ENCODE measurements around the gene HOXA11. TPM values are rescaled to one million over a fixed set of nuclear protein-coding genes. Genes with fewer than 3 reads are reported as not detected.

HOXA11 gene
- total RNA-seq, 1 experiment from 2014 or later, result 0.84 TPM

DNA sequence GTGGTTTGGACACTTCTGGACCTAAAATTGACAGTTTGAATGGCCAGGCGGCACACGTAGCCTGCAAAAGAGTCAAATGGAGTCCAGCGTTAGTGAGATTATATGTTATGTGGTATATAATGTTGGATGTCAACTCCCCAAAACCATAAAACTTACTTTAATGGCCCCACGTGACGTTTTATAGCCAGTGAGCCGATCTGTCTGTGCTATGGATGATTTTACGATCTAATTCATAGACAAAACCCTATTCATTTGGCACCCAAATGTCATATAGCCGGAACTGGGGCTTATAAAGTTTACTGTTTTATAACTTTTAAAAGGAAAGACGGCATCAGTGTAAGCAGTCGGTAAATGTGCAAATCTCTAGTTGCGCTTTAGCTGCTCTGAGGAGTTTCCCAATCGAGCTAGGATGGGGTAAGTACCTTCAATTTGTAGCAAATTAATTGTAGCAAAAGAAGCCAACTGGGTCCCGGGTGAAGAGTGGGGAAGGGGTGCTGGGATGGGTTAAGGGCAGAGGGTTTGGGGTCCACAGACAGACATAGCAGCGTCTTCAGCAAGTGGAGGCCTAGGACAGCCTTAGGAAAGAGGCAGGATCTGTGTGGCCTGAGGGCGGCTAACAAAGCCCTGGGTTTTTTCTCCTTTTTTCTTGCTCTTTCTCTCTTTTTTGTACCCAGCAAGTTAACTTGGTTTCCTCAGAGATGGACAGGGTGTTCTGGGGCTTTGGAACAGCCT, 44.7 kb downstream of the HOXA11 start:
- no peak for TF ChIP-seq CTCF (IDR thresholded peaks at IDR 0.05; ENCODE audit: unreplicated experiment)
- BruUV-seq (replicated peaks), result TSS peak; percentile 63
- POLR2A ChIA-PET, result interaction anchor here (0.6 to 7.2 kb wide), 26 partner anchors 9 to 942 kb away, joined by 3 to 459 read pairs (median 10); partner anchors contain the start of genes HNRNPA2B1, HOXA1, HOXA4 and HOXA9
- Mint-ChIP-seq H3K36me3 (ENCODE audit: insufficient read depth, unreplicated experiment) (peaks cover 29% of the 10 kb centered on the region), H3K27ac (ENCODE audit: low read depth, unreplicated experiment) (peak overlapping the region; percentile 99), H3K27me3 (ENCODE audit: insufficient read depth, unreplicated experiment) (no peaks in the 10 kb centered on the region), H3K4me3 (ENCODE audit: unreplicated experiment) (peak overlapping the region; percentile 100), H3K4me1 (ENCODE audit: insufficient read depth, unreplicated experiment) (peaks cover 45% of the 10 kb centered on the region), H3K9me3 (ENCODE audit: unreplicated experiment) (no peaks in the 10 kb centered on the region)
- CTCF ChIA-PET, result interaction anchor here (0.6 to 6.7 kb wide), 15 partner anchors 9 to 477 kb away, joined by 3 to 190 read pairs (median 4); no protein-coding TSS in a partner anchor
- intact Hi-C loops (cut with micrococcal nuclease), result loop anchor here (5.0 kb wide), 3 partner anchors 473 to 938 kb away; partner anchors contain the start of genes CBX3 and HNRNPA2B1
- DNase-seq (ENCODE audit: unreplicated experiment), result peak; percentile 56

- Mint-ChIP-seq H3K9me3 (ENCODE audit: unreplicated experiment) (no peaks in the 10 kb centered on the region), H3K27me3 (ENCODE audit: insufficient read depth, unreplicated experiment) (no peaks in the 10 kb centered on the region), H3K27ac (ENCODE audit: low read depth, unreplicated experiment) (peak overlapping the region; percentile 99), H3K36me3 (ENCODE audit: insufficient read depth, unreplicated experiment) (peaks cover 27% of the 10 kb centered on the region), H3K4me3 (ENCODE audit: unreplicated experiment) (peak overlapping the region; percentile 100), H3K4me1 (ENCODE audit: insufficient read depth, unreplicated experiment) (peaks cover 52% of the 10 kb centered on the region)
- no TSS peak for BruUV-seq (replicated peaks)
- TF ChIP-seq CTCF (IDR thresholded peaks at IDR 0.05; ENCODE audit: unreplicated experiment), result no peak
- intact Hi-C loops (cut with micrococcal nuclease), result loop anchor here (5.0 kb wide), 3 partner anchors 472 to 937 kb away; partner anchors contain the start of genes CBX3 and HNRNPA2B1
- POLR2A ChIA-PET, result interaction anchor here (0.6 to 7.2 kb wide), 20 partner anchors 8 to 935 kb away, joined by 3 to 459 read pairs (median 32); partner anchors contain the start of genes HOXA1, HOXA4, HOXA9 and SKAP2
- CTCF ChIA-PET, result interaction anchor here (0.6 to 6.7 kb wide), 9 partner anchors 10 to 476 kb away, joined by 3 to 190 read pairs (median 3); no protein-coding TSS in a partner anchor
- peak; percentile 61 for DNase-seq (ENCODE audit: unreplicated experiment)
These were observed 45.5 kb downstream of the HOXA11 start for GRCh38 chr7:27139334-27140125.

DNA sequence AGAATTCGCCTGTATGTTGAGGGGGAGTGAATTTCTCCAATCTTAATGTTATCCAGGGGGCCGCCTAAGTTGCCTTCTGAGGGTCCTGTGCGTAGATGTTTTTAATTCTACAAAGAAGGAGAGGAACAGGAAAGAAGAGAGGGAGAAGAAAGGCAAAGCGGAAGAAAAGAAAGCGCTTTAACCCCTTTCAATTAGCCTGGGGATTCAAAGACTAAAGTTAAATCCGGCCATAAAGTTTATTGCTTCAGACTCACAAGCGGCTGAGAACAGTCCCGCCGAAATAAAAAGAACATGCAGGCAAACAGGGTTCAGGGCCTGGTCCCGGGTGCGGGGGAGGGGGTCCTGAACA, 46.1 kb downstream of the HOXA11 start:
- H3K36me3 Mint-ChIP-seq (ENCODE audit: insufficient read depth, unreplicated experiment), result peaks cover 24% of the 10 kb centered on the region
- H3K4me1 Mint-ChIP-seq (ENCODE audit: insufficient read depth, unreplicated experiment), result peaks cover 58% of the 10 kb centered on the region
- intact Hi-C loops (cut with micrococcal nuclease), result no loop called here
- POLR2A ChIA-PET, result interaction anchor here (1.2 to 7.2 kb wide), 10 partner anchors 8 to 292 kb away, joined by 3 to 459 read pairs (median 54); partner anchors contain the start of genes HOXA1, HOXA4, HOXA9 and SKAP2
- peak overlapping the region; percentile 100 for H3K4me3 Mint-ChIP-seq (ENCODE audit: unreplicated experiment)
- no peaks in the 10 kb centered on the region for H3K27me3 Mint-ChIP-seq (ENCODE audit: insufficient read depth, unreplicated experiment)
- no TSS peak for BruUV-seq (replicated peaks)
- no peaks in the 10 kb centered on the region for H3K9me3 Mint-ChIP-seq (ENCODE audit: unreplicated experiment)
- CTCF ChIA-PET, result interaction anchor here (0.6 to 6.7 kb wide), 3 partner anchors 11 to 282 kb away, joined by 3 to 190 read pairs (median 3); no protein-coding TSS in a partner anchor
- TF ChIP-seq CTCF (IDR thresholded peaks at IDR 0.05; ENCODE audit: unreplicated experiment), result no peak
- DNase-seq (ENCODE audit: unreplicated experiment), result peak; percentile 53
- peak overlapping the region; percentile 99 for H3K27ac Mint-ChIP-seq (ENCODE audit: low read depth, unreplicated experiment)
